Transverse colon (tissue), 4 donors: ENCODE data around the gene THAP4. TPM values are rescaled to one million over a fixed set of nuclear protein-coding genes. Genes with fewer than 3 reads are reported as not detected.

ENCODE experiments used
- DNase-seq: peaks from one replicate; pipeline ENCODE4 v3.0.0-alpha.2; 2019
- H3K27ac ChIP-seq, 4 donors: fragments of 200-600 bp; sonication (generic); 2 replicates each; pipeline ENCODE4 v1.5.1; 2016 to 2018; ENCODE audit warnings: inconsistent platforms in 4 of 4
- H3K27me3 ChIP-seq: fragments of 200-600 bp; sonication (generic); 2 replicates; pipeline ENCODE4 v1.5.1; 2017; ENCODE audit warnings: inconsistent platforms
- H3K36me3 ChIP-seq, 4 donors: fragments of 200-600 bp; sonication (generic); 2 replicates each; pipeline ENCODE4 v1.5.1; 2017 to 2019; ENCODE audit warnings: inconsistent platforms in 4 of 4
- H3K4me1 ChIP-seq, 4 donors: fragments of 200-600 bp; sonication (generic); 2 replicates each; pipeline ENCODE4 v1.5.1; 2017 to 2020; ENCODE audit warnings: inconsistent platforms in 4 of 4
- H3K4me3 ChIP-seq, 4 donors: fragments of 200-600 bp; sonication (generic); 1 replicate in 1 of 4; 2 replicates in 3 of 4; pipeline versions ENCODE4 v1.5.1 to v1.6.1; 2017 to 2019; ENCODE audit warnings: inconsistent platforms in 4 of 4
- H3K9me3 ChIP-seq, 2 donors: fragments of 200-600 bp; sonication (generic); 2 replicates each; pipeline ENCODE4 v1.5.1; 2017 to 2019; ENCODE audit warnings: inconsistent platforms in 2 of 2
- EP300 ChIP-seq: sonication (generic); formaldehyde crosslinking; IDR thresholded peaks from one replicate; pipeline ENCODE4 v1.6.1; 2017; ENCODE audit warnings: antibody characterized with exemption, low read depth
- POLR2A ChIP-seq: fragments of 450-650 bp; IDR thresholded peaks from one replicate; pipeline ENCODE4 v1.6.1; 2016; ENCODE audit warnings: antibody characterized with exemption, mild to moderate bottlenecking, moderate library complexity
- POLR2AphosphoS5 ChIP-seq, 3 donors: sonication (generic); formaldehyde crosslinking; IDR thresholded peaks; one replicate each; pipeline ENCODE4 v1.6.1; 2016; ENCODE audit warnings: antibody characterized with exemption in 3 of 3
- WGBS, 2 donors: methylation state at CpG; one replicate each; pipeline ENCODE4 v1.1.5; 2018; ENCODE audit warnings: low coverage in 1 of 2; 5-methylcytosine and 5-hydroxymethylcytosine counted together
- in situ Hi-C, 4 donors: fragments of 200-750 bp; cut with MboI; loops; one replicate each; pipeline versions ENCODE4 v1.15.0 to v1.15.1; 2017; ENCODE audit warnings: low sequenced_read_pairs in 3 of 4, low pct_ligation_motif_present in 1 of 4, low pct_unique_long_range_greater_than_20kb in 1 of 4
- intact Hi-C: fragments of 100-400 bp; cut with DNase I; formaldehyde crosslinking; loops from one replicate; pipeline ENCODE4 v1.15.1; 2023; ENCODE audit warnings: low total_unique reads
- total RNA-seq, 4 donors: library from RNA; depleted of rRNA; stranded (reverse); fragments of >200 nt; gene quantifications; one replicate each; pipeline ENCODE4 v1.1.0, GENCODE V29; 2016
- TF ChIP-seq, protein P1 (sequence below), 5 experiments: fragments of 200-600 bp in 3 of 5; fragments of 450-650 bp in 2 of 5; sonication (generic) in 3 of 5; IDR thresholded peaks; 1 replicate in 2 of 5; 2 replicates in 3 of 5; pipeline ENCODE4 v1.5.1; 2016 to 2017; ENCODE audit warnings: antibody characterized with exemption in 5 of 5, inconsistent platforms in 3 of 5, mild to moderate bottlenecking in 2 of 5, moderate library complexity in 1 of 5

The THAP4 gene
- total RNA-seq, 4 donors from 2014 or later: 65.1 to 142 (median 82.8) TPM

- no peak for DNase-seq
- H3K27me3 ChIP-seq: no peaks in the 10 kb centered on the region
- H3K27ac ChIP-seq: no peak overlapping the region
- in situ Hi-C loops: no loop called here
- no peak overlapping the region for H3K4me3 ChIP-seq
- peaks cover 0 to 28% (median 10%) of the 10 kb centered on the region in 4 donors for H3K36me3 ChIP-seq
- H3K4me1 ChIP-seq: peaks cover 11 to 25% (median 15%) of the 10 kb centered on the region in 4 donors
- TF ChIP-seq EP300 (no peak), POLR2A (no peak)
- H3K9me3 ChIP-seq: no peaks in the 10 kb centered on the region
- WGBS, 2 donors: 95 to 96% methylated on average over 6 to 39 of the region's 39 CpGs
- intact Hi-C loops: no loop called here
These were observed 4.3 kb downstream of the THAP4 start for GRCh38 chr2:241632478-241633325.

GRCh38 chr2:241629762-241630435 lies 7.1 kb downstream of the THAP4 start:
- WGBS, 2 donors: 73 to 74% methylated on average over 6 to 11 of the region's 11 CpGs
- intact Hi-C loops: no loop called here

GRCh38 chr2:241627675-241628074 lies 9.3 kb downstream of the THAP4 start:
- WGBS, 2 donors: 87 to 91% methylated on average over 2 to 10 of the region's 10 CpGs
- Histone ChIP-seq H3K4me3 (no peak overlapping the region), H3K27ac (no peak overlapping the region), H3K4me1 (peaks cover 0 to 5% (median 0%) of the 10 kb centered on the region in 4 donors), H3K36me3 (peaks cover 0 to 21% (median 4%) of the 10 kb centered on the region in 4 donors), H3K27me3 (no peaks in the 10 kb centered on the region), H3K9me3 (no peaks in the 10 kb centered on the region)
- TF ChIP-seq POLR2A (no peak), POLR2AphosphoS5 (IDR thresholded peaks at IDR 0.05) (no peak), EP300 (no peak)
- TF ChIP-seq, protein P1, sequence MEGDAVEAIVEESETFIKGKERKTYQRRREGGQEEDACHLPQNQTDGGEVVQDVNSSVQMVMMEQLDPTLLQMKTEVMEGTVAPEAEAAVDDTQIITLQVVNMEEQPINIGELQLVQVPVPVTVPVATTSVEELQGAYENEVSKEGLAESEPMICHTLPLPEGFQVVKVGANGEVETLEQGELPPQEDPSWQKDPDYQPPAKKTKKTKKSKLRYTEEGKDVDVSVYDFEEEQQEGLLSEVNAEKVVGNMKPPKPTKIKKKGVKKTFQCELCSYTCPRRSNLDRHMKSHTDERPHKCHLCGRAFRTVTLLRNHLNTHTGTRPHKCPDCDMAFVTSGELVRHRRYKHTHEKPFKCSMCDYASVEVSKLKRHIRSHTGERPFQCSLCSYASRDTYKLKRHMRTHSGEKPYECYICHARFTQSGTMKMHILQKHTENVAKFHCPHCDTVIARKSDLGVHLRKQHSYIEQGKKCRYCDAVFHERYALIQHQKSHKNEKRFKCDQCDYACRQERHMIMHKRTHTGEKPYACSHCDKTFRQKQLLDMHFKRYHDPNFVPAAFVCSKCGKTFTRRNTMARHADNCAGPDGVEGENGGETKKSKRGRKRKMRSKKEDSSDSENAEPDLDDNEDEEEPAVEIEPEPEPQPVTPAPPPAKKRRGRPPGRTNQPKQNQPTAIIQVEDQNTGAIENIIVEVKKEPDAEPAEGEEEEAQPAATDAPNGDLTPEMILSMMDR (IDR thresholded peaks at IDR 0.05): no peak
- intact Hi-C loops: no loop called here
- in situ Hi-C loops: no loop called here
- no peak for DNase-seq

More at GRCh38 chr2:241629762-241630435, 7.1 kb downstream of the THAP4 start:
- no peak for DNase-seq
- TF ChIP-seq POLR2A (no peak), POLR2AphosphoS5 (IDR thresholded peaks at IDR 0.05) (no peak), EP300 (no peak)
- TF ChIP-seq, protein P1 (IDR thresholded peaks at IDR 0.05): no peak
- Histone ChIP-seq H3K27ac (no peak overlapping the region), H3K36me3 (peaks cover 0 to 28% (median 10%) of the 10 kb centered on the region in 4 donors), H3K9me3 (no peaks in the 10 kb centered on the region), H3K4me1 (peaks cover 0 to 11% (median under 1%) of the 10 kb centered on the region in 4 donors), H3K27me3 (no peaks in the 10 kb centered on the region), H3K4me3 (no peak overlapping the region)
- in situ Hi-C loops: no loop called here

GRCh38 chr2:241620419-241620769 lies 16.6 kb downstream of the THAP4 start:
- in situ Hi-C loops: no loop called here

More at GRCh38 chr2:241620419-241620769, 16.6 kb downstream of the THAP4 start:
- Histone ChIP-seq H3K4me3 (no peak overlapping the region), H3K36me3 (peaks cover 0 to 3% (median 0%) of the 10 kb centered on the region in 4 donors), H3K9me3 (no peaks in the 10 kb centered on the region), H3K27ac (no peak overlapping the region), H3K27me3 (no peaks in the 10 kb centered on the region), H3K4me1 (peaks cover 0 to 20% (median 9%) of the 10 kb centered on the region in 4 donors)
- intact Hi-C loops: no loop called here
- 82 to 85% methylated on average over 6 of the region's 6 CpGs for WGBS, 2 donors
- TF ChIP-seq, protein P1 (IDR thresholded peaks at IDR 0.05): no peak
- TF ChIP-seq POLR2AphosphoS5 (IDR thresholded peaks at IDR 0.05) (no peak), EP300 (no peak), POLR2A (no peak)
- DNase-seq: no peak
